Activated naive CD4-positive, alpha-beta T cell treated with anti-CD3 and anti-CD28 coated beads, Interleukin-2, amount 50 U/mL, for 72 hours (primary cell): ENCODE measurements around the gene TNS3. TPM values are rescaled to one million over a fixed set of nuclear protein-coding genes. Genes with fewer than 3 reads are reported as not detected.

ENCODE experiments used
- ATAC-seq, 2 donors: fragments of 150-1000 bp; cut with Tn5 transposase; 2 replicates each; pipeline ENCODE4 v1.10.0; 2021; ENCODE audit warnings: mild to moderate bottlenecking in 2 of 2, moderate library complexity in 2 of 2
- DNase-seq, 2 donors: peaks; one replicate each; pipeline ENCODE4 v3.0.0; 2021 to 2022; ENCODE audit warnings: low spot score in 2 of 2
- H3K27ac Mint-ChIP-seq, 2 donors: one replicate each; pipeline ENCODE4 v1.8.0; 2022; ENCODE audit warnings: mild to moderate bottlenecking in 2 of 2, mixed read lengths in 2 of 2
- H3K36me3 Mint-ChIP-seq, 2 donors: one replicate each; pipeline ENCODE4 v1.8.0; 2022; ENCODE audit warnings: mixed read lengths in 2 of 2
- H3K9me3 Mint-ChIP-seq, 2 donors: one replicate each; pipeline ENCODE4 v1.8.0; 2022; ENCODE audit warnings: mixed read lengths in 2 of 2
- total RNA-seq, 2 donors: library from RNA; stranded (reverse); gene quantifications; one replicate each; pipeline ENCODE4 v1.2.3, GENCODE V29; 2022

The TNS3 gene
- total RNA-seq, 2 donors from 2014 or later = 0.23 to 1.7 TPM

DNA sequence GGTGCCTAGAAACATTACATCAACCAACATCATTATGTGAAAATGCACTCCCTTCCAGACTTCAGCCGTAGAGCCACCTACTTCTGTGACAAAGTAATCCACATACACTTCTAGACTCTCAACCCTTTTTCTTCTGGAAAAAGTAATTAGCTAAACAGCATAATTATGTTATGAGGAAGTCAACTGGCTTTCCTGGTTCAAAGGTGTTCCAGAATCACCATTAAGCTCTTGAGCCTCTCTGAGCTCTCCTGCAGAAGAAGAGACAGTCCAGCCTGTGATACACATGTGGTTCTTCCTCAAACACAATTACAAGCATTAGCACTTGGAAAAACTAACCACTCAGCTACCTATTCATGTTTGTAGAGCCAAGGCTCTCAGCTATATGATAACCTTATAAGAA is 52.5 kb downstream of the TNS3 start:
- H3K9me3 Mint-ChIP-seq = peaks cover 3 to 4% of the 10 kb centered on the region in 2 donors

DNA sequence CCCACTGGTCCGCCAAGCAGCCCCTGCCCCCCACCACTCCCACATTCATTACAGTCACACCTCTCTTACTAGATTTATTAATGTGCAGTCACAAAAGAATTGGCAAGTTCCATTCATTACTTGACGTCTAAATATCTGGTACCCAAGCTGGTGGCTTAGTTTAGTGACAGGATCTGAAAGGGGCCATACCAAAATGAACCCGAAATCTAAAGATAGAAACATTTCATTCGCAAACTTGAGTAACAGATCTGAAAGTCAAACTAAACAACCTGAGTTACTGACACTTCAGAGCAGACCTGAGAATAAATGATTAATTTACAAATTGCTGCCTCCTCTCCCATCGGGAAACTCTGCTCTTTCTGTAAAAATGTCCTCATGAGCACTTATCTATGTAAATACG is 53.4 kb downstream of the TNS3 start:
- Mint-ChIP-seq H3K36me3 (no peaks in the 10 kb centered on the region), H3K9me3 (peaks cover 3 to 4% of the 10 kb centered on the region in 2 donors), H3K27ac (no peak overlapping the region)
- ATAC-seq (no peak), DNase-seq (no peak)

More for the DNA sequence above, 52.5 kb downstream of the TNS3 start:
- no peak for DNase-seq
- Mint-ChIP-seq H3K36me3 (no peaks in the 10 kb centered on the region), H3K27ac (no peak overlapping the region)
- no peak for ATAC-seq

DNA sequence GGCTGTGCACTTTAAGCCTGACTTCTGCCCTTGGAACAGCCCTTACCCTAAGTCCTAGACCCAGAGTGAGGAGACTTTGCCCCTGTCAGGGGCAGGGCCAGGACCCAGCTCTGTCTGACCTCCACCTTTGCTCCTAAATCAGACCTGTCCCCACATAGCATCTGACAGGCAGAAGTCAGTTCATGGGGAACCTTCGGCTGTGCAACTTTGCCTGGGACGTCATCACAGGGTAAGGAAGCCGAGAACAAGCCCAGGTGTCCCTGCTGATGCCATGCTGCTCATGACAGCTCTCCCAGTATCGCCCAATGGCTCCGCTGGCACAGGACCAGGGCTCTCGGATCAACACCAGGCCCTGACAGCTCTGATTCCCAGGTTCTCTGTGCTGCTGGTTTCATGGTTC is 55.4 kb downstream of the TNS3 start:
- DNase-seq (no peak), ATAC-seq (no peak)
- H3K9me3 Mint-ChIP-seq = peaks cover 0 to 4% of the 10 kb centered on the region in 2 donors
- no peaks in the 10 kb centered on the region for H3K36me3 Mint-ChIP-seq
- H3K27ac Mint-ChIP-seq = no peak overlapping the region

DNA sequence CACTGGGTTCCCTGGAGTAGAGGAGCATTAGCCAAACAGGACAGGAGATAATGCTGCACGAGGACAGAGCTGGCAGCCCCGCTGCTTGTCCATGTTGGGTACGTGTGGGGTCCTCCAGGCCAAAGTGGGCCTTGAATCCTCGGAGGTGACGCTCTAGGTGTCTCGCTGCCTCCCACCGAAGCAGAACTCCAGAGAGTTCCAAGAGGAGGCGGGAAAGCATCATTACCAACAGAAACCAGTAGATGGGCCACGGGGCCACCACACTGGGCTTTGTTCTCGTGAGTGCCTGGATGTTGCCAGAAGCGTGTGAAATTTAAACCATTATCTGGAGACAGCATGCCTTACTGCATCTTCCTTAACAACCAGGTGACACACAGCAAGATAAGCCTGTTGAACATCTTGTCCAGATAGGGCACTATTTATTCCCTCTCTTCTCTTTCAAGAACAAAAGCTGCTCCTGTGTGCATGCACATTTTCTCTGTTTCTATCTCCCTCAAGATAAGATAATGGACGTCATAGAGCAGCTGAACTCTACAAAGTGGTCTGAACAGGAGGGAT is 56.8 kb downstream of the TNS3 start:
- Mint-ChIP-seq H3K27ac (no peak overlapping the region), H3K9me3 (peaks cover 0 to 2% of the 10 kb centered on the region in 2 donors), H3K36me3 (no peaks in the 10 kb centered on the region)
- ATAC-seq = no peak
- no peak for DNase-seq

DNA sequence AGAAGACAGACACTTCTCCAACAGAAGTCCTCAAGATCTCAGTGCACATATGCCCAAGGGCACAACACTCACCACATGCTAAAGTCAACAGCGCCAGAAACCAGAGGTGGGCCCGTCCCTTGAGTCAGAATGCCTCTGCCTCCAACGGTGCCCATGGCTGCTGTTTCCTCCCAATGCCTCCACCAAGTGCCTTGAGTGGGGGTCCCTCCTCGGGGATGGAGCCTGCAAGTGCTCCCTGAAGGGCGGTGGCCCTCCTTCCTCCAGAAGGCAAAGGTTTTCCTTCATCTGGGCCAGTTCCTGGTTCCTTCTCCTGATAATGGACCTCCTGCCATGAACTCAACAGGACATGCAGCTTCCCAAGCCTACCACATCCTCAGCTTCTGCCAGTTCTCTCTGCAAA is 58.5 kb downstream of the TNS3 start:
- Mint-ChIP-seq H3K9me3 (no peaks in the 10 kb centered on the region), H3K36me3 (no peaks in the 10 kb centered on the region), H3K27ac (no peak overlapping the region)
- DNase-seq (no peak), ATAC-seq (no peak)

DNA sequence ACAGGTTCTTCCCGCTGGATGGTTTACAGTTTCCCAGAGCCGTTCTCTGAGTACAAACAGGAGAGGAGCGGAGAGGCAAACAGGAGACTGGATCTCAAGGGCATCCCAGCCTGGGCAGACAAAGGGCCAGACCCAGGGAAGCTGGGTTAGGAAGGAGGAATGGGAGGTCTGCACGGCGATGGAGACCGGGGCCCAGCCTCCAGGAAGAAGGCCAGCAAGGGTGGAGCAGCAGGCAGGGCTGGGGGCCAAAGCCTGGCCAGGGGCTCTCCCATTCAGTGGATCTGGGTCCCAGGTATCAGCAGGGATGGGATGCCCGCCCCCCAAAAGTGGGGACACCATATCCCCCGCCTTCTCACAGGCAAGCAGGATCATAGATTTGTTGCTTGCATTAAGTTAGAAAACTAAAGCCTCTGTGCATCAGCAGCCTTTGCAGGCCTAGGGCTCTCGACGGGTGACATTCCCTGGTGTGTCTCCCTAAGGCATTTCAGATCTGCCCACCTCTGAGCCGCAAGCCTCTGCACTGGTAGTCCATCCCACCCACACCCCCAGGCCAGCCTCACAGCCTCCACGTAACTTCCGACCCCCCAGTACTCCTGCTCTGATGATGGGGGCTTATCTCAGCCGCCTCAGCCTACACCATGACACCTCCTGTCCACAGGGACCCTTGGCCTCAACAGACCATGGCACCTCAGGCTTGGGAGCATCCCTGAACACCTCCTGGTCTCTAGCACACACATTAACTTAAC is 59.9 kb downstream of the TNS3 start:
- ATAC-seq (no peak), DNase-seq (no peak)
- no peak overlapping the region for H3K27ac Mint-ChIP-seq
- H3K9me3 Mint-ChIP-seq = no peaks in the 10 kb centered on the region
- H3K36me3 Mint-ChIP-seq = no peaks in the 10 kb centered on the region

DNA sequence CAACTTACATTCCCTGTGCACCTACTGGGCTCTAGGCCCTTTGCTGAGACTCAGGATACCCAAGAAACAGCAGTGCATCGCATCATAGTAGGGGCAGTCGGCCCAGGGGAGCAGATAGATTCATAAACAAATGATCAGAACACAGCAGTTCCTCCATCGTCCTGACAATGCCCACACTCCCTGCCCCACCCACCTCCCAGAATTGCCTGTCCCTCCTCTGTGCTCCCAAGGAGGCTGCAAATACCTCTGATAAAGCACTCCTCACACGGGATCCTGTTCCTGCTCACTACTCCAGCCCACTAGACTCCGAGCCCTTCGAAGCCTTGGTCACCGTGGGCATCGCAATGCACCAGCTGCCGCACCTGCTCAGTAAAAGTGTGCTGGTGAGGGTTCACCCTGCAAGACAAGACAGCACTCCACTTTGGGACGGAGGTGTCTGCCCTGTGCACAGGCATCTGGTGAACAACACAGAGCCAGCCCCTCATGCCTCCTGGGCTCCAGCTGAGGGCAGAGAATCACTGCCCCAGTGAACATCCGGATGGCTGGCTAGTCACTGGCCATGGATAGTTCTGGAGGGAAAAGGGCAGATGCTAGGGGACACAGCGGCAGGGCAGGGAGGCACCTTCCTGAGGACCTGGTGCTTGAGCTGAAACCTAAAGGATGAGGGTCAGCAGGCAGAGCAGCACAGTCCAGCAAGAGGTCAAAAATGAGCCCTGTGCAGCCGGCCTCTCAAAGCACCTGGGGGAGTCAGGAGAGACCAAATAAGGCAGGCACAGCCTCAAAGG is 60.7 kb downstream of the TNS3 start:
- H3K27ac Mint-ChIP-seq = no peak overlapping the region
- DNase-seq (no peak), ATAC-seq (no peak)
- no peaks in the 10 kb centered on the region for H3K36me3 Mint-ChIP-seq
- H3K9me3 Mint-ChIP-seq = no peaks in the 10 kb centered on the region

DNA sequence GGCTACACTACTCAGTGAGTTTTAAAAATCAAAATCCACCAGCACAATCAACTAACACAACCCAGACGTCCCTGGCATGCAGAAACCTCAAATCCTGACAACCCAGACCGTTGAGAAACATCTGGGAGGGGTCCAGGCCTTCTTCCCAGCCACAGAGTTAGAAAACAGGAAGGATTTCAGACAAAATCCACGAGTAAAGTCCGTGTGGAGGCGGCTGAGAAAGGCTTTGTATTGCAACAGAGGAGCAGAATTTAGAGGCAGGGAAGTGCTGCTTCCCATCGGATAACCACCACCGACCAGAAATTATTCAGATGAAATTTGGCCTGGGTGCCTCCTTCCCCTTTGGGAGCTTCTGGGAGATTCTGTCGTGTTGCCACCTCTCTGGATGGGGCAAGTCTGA is 61.5 kb downstream of the TNS3 start:
- DNase-seq = no peak
- no peak for ATAC-seq
- Mint-ChIP-seq H3K27ac (no peak overlapping the region), H3K9me3 (no peaks in the 10 kb centered on the region), H3K36me3 (no peaks in the 10 kb centered on the region)

DNA sequence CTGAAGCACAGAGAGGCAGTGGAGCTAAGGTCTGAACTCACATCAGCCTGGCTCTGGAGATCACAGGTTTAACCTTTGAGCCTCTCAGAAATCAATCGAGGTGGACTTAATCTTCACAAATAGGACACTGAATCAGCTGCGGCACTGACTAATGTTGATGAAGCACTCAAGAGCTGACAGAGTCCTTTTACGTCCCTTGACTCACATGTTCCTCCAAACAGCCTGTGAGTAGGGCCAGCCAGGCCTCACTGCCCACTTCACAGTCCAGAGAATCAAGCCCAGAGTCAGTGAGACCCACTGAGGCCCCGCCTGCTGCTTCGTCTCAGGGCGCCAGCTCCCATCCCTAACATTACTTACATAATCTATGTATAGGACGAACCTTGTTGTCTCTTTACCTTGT is 63.1 kb downstream of the TNS3 start:
- ATAC-seq = no peak
- no peak overlapping the region for H3K27ac Mint-ChIP-seq
- H3K36me3 Mint-ChIP-seq = no peaks in the 10 kb centered on the region
- DNase-seq = no peak
- H3K9me3 Mint-ChIP-seq = no peaks in the 10 kb centered on the region

DNA sequence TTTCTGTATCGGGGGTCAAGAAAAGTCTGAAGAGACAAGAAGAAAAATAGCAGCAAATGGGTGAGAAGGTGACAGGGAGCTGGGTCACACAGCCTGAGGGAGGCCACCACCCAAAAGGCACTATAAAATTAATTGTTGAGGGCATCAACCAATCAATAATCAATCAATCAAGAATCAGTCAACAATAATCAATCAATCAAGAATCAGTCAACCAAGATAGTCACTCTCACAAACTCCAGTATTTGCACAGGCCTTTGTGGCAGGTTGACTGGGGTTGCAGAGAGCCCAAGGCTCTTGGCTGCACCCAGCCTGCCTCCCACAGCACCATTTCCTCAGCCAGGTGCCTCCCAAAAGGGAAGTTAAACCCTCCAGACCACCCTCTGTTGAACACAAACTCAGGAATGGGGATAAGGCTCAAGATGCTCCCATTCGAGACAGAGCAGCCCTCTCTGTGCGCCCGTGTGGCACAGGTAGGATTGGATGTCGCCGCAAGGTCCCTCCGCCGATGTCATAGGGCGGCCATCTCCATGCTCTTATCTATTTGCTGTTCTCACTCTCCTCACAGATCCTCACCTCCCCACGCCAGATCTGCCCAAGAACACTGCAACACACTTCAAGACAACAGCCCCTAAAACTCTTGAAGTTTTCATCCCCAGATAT is 64.0 kb downstream of the TNS3 start:
- no peak overlapping the region for H3K27ac Mint-ChIP-seq
- ATAC-seq = no peak
- H3K9me3 Mint-ChIP-seq = no peaks in the 10 kb centered on the region

DNA sequence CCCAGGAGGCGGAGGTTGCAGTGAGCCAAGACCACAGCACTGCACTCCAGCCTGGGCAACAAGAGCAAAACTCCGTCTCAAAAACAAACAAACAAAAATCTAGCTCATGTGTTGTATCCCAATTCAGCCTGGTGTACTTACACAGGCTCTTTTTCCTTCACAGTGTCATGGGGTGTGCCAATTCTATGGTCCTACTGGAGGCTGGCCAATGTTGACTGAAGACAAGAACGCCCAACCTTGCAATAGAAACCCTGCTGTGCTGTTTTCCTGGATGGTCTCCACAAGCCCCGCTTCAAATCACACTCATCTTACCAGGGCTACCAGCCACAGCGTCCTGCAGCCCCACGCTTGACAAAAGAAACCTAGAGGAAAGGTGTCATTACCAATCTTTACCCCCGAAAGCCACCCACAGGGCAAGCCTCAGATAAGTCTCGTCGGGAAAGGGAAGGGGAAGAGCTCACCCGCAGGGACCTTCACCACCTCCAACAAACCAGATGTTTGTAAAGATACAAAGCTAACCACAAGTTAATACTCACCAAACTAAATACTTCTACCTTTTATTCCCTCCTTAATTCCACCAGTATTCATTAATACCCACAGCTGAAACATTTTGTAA is 64.8 kb downstream of the TNS3 start:
- no peaks in the 10 kb centered on the region for H3K36me3 Mint-ChIP-seq
- DNase-seq (no peak), ATAC-seq (no peak)
- no peaks in the 10 kb centered on the region for H3K9me3 Mint-ChIP-seq
- H3K27ac Mint-ChIP-seq = no peak overlapping the region

More for the DNA sequence above, 64.0 kb downstream of the TNS3 start:
- H3K36me3 Mint-ChIP-seq = no peaks in the 10 kb centered on the region
- DNase-seq = no peak

DNA sequence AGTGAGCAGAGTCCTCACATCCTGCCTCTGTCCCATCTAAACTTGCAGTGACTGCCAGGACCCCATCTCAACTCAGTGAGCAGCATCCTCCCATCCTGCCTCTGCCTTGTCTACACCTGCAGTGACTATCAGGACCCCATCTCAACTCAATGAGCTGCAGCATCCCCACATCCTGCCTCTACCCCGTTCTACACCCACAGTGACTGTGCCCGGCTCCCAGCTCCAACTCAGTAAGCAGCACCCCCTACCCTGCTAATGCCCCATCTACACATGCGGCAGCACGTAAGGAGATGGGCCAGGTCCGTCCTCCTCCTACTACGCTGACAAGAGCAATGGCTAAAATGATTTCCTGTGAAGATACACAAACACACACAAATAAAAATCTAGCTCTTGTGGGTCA is 65.5 kb downstream of the TNS3 start:
- no peak overlapping the region for H3K27ac Mint-ChIP-seq
- ATAC-seq (no peak), DNase-seq (no peak)
- no peaks in the 10 kb centered on the region for H3K36me3 Mint-ChIP-seq
- no peaks in the 10 kb centered on the region for H3K9me3 Mint-ChIP-seq

DNA sequence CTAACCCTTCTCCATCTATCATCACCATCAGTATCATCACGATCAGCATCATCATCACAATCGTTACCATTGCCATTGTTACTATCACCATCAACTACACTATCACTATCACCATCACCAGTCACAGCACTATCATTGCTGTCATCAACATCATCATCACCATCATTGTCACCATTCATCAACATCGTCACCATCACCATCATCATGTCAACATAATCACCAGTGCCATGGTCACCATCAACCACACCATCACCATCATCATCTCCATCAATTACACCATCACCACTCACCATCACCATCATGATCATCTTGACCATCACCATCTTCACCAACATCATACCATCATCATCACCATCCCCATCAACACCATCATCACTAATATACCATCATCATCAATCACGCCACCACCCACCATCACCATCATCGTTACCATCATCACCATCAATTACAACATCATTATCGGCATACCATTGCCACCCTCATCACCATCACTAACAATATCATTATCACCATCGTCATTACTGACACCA is 66.5 kb downstream of the TNS3 start:
- H3K9me3 Mint-ChIP-seq = no peaks in the 10 kb centered on the region
- no peak overlapping the region for H3K27ac Mint-ChIP-seq
- no peak for ATAC-seq
- no peak for DNase-seq
- H3K36me3 Mint-ChIP-seq = no peaks in the 10 kb centered on the region

DNA sequence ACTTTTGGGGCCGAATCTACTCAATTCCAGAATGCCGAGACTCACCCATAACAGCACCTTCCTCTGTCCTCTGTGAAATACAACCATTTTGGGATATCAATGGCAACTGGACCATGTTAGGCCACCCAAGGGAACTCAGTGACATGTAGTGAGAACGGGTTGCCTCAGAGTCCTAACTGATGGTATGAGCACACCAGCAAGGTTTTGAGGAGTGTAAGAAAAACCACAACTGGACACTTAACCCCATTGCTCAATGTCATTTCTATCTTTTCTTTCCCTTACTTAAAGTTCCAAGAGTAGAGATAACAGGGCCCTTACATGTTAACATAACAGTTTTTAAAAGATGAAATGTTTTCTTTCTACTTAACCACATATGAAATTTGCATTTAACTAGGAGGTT is 67.1 kb downstream of the TNS3 start:
- Mint-ChIP-seq H3K36me3 (no peaks in the 10 kb centered on the region), H3K9me3 (no peaks in the 10 kb centered on the region), H3K27ac (no peak overlapping the region)
- no peak for ATAC-seq
- DNase-seq = no peak

DNA sequence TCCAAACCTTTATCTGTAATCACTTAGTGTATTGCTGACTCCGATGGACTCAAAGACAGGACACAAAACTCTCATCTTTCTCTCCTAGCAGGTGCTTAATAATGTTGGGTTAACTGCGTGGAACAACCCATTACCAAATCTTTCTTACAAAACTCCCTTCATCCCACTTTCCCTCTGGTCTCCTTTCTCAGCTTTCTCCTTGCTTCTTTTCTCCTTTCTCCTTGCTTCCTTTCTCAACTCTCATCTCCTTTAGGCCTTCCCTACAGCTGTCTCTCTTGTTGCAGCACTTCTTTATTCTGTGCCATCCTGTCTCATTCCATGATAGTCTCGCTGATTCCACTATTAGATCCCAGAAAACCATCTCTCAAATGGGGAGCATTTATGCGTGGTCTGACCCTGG is 67.5 kb downstream of the TNS3 start:
- H3K36me3 Mint-ChIP-seq = no peaks in the 10 kb centered on the region
- DNase-seq (no peak), ATAC-seq (no peak)
- no peak overlapping the region for H3K27ac Mint-ChIP-seq
- H3K9me3 Mint-ChIP-seq = no peaks in the 10 kb centered on the region

DNA sequence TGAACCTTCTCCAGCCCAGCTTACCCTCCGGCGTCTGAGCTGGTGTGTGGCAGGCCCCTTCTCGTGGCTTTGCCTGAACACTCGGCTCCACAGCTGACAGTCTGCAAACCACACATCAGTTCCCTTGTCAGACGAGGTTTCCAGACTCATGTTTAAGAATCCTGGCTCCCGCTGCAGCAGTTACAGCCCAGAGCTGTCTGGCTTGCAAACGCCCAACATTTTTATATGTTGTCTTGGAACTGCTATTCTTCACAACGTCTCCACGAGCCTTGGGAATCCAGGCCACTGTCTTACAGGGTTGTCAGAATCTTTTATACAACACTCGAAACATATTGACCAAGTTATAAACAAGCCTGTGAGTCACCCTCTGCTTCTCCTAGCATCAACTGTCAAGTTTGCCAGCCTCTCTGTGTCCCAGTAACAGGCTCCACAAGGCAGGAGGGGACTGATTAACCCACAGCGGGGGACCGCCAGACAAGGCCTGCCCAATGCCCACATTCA is 68.1 kb downstream of the TNS3 start:
- Mint-ChIP-seq H3K36me3 (no peaks in the 10 kb centered on the region), H3K27ac (no peak overlapping the region), H3K9me3 (no peaks in the 10 kb centered on the region)
- ATAC-seq (no peak), DNase-seq (no peak)
